HG03060 (cell line): Measurements from ENCODE around the gene CYS1.
"Not testable (repeated sequence)": the region's sequence is repeated elsewhere in the genome, so short reads cannot be mapped to it uniquely, and the experiment has no call there.

ENCODE experiments used
- ATAC-seq: cut with Tn5 transposase; IDR thresholded peaks from one replicate; pipeline ENCODE4 v1.9.1; 2021; ENCODE audit warnings: low read depth, moderate number of reproducible peaks; ENCODE audit not compliant: unreplicated experiment

The CYS1 gene

GRCh38 chr2:10079870-10080535 is at the start of gene CYS1:
CYS1 (minus strand) TSS chr2:10080411; CDS start chr2:10080223, 188 bp downstream.
- no peak for ATAC-seq

- ATAC-seq = no peak
Measured at GRCh38 chr2:10129490-10129889, 49.3 kb upstream of the CYS1 start.

- ATAC-seq = no peak
Measured at GRCh38 chr2:10128420-10128819, 48.2 kb upstream of the CYS1 start.

- ATAC-seq = no peak
Measured at GRCh38 chr2:10126632-10127026, 46.4 kb upstream of the CYS1 start.

GRCh38 chr2:10125842-10126631 is 45.8 kb upstream of the CYS1 start:
- no peak for ATAC-seq

GRCh38 chr2:10124538-10125045 is 44.4 kb upstream of the CYS1 start:
- no peak for ATAC-seq

- ATAC-seq = no peak
Measured at GRCh38 chr2:10123281-10123680, 43.1 kb upstream of the CYS1 start.

- ATAC-seq = no peak
Measured at GRCh38 chr2:10122500-10123280, 42.5 kb upstream of the CYS1 start, which contains the start of gene RRM2. RRM2 (plus strand) TSS chr2:10122739; CDS start chr2:10122799, 60 bp downstream.

- no peak for ATAC-seq
Measured at GRCh38 chr2:10120877-10121574, 40.8 kb upstream of the CYS1 start.

GRCh38 chr2:10120158-10120876 is 40.1 kb upstream of the CYS1 start:
- peak; percentile 35 for ATAC-seq

GRCh38 chr2:10119601-10120157 is 39.5 kb upstream of the CYS1 start:
- ATAC-seq = peak; percentile 0

- no peak for ATAC-seq
Measured at GRCh38 chr2:10119027-10119325, 38.8 kb upstream of the CYS1 start.

- no peak for ATAC-seq
Measured at GRCh38 chr2:10109311-10109710, 29.1 kb upstream of the CYS1 start.

- not testable (repeated sequence) for ATAC-seq
Measured at GRCh38 chr2:10104906-10105305, 24.7 kb upstream of the CYS1 start.

- no peak for ATAC-seq
Measured at GRCh38 chr2:10103179-10103578, 23.0 kb upstream of the CYS1 start.

- ATAC-seq = no peak
Measured at GRCh38 chr2:10101491-10101890, 21.3 kb upstream of the CYS1 start.

- ATAC-seq = no peak
Measured at GRCh38 chr2:10097352-10098148, 17.3 kb upstream of the CYS1 start.

- ATAC-seq = no peak
Measured at GRCh38 chr2:10096641-10097040, 16.4 kb upstream of the CYS1 start.

- ATAC-seq = no peak
Measured at GRCh38 chr2:10095175-10095574, 15.0 kb upstream of the CYS1 start.
